ENCODE data around the gene HMGN1.

GRCh38 chr21:39392981-39393380, 44.1 kb upstream of the HMGN1 start:
- no peak for TF ChIP-seq CTCF (IDR thresholded peaks at IDR 0.05)
- no peak for TF ChIP-seq POLR2A (IDR thresholded peaks at IDR 0.05)
